A673 (cell line): ENCODE data around the gene C8G. TPM values are rescaled to one million over a fixed set of nuclear protein-coding genes. Genes with fewer than 3 reads are reported as not detected.

Experiments
- BruUV-seq: library from RNA; stranded (reverse); fragments of 400-500 nt; replicated peaks from 2 replicates; lab custom pipeline; 2021; lab: Mats Ljungman, UMichigan
- CTCF ChIA-PET: fragments of 300-600 bp; sonication (Branson Sonifier 250); formaldehyde crosslinking; loops from one replicate; lab custom pipeline; 2022; ENCODE audit warnings: antibody characterized with exemption; lab: Charles Lee
- POLR2A ChIA-PET: fragments of 300-600 bp; sonication (Branson Sonifier 250); formaldehyde crosslinking; loops from one replicate; lab custom pipeline; 2022; ENCODE audit warnings: antibody characterized with exemption; ENCODE audit not compliant: low non-redundant PET; lab: Charles Lee
- DNase-seq: peaks from one replicate; pipeline ENCODE4 v3.0.0-alpha.2; 2015; ENCODE audit warnings: low spot score
- H3K27ac ChIP-seq: fragments of 200-600 bp; sonication (generic); 2 replicates; pipeline ENCODE4 v1.5.1; 2016; ENCODE audit warnings: mixed run types, low read depth, mild to moderate bottlenecking, mixed read lengths, antibody characterized with exemption, low read length; ENCODE audit not compliant: poor library complexity, severe bottlenecking
- H3K27me3 ChIP-seq: fragments of 200-600 bp; sonication (generic); replicated peaks from 2 replicates; pipeline ENCODE4 v1.6.1; 2017; ENCODE audit warnings: mixed run types, low read depth, mild to moderate bottlenecking, mixed read lengths, antibody characterized with exemption, low read length; ENCODE audit not compliant: insufficient read depth, poor library complexity
- H3K36me3 ChIP-seq: fragments of 200-600 bp; sonication (generic); 2 replicates; pipeline ENCODE4 v1.6.1; 2016; ENCODE audit warnings: mixed run types, mild to moderate bottlenecking, mixed read lengths, antibody characterized with exemption, low read length; ENCODE audit not compliant: insufficient read depth, poor library complexity, severe bottlenecking
- H3K4me1 ChIP-seq: fragments of 200-600 bp; sonication (generic); 2 replicates; pipeline ENCODE4 v1.6.1; 2017; ENCODE audit warnings: mixed run types, mild to moderate bottlenecking, mixed read lengths, antibody characterized with exemption, low read length; ENCODE audit not compliant: insufficient read depth, poor library complexity, severe bottlenecking
- H3K4me3 ChIP-seq: fragments of 200-600 bp; sonication (generic); 2 replicates; pipeline ENCODE4 v1.5.1; 2016; ENCODE audit warnings: low read depth, mixed run types, mild to moderate bottlenecking, mixed read lengths, low read length; ENCODE audit not compliant: poor library complexity, severe bottlenecking
- H3K9me3 ChIP-seq: fragments of 200-600 bp; sonication (generic); 2 replicates; pipeline ENCODE4 v1.6.1; 2016; ENCODE audit warnings: mixed run types, low read depth, mild to moderate bottlenecking, mixed read lengths, antibody characterized with exemption, low read length; ENCODE audit not compliant: poor library complexity, severe bottlenecking
- EZH2 ChIP-seq: fragments of 200-600 bp; sonication (generic); IDR thresholded peaks from 2 replicates; pipeline ENCODE4 v1.6.1; 2017; ENCODE audit warnings: borderline replicate concordance, low read depth, mild to moderate bottlenecking, mixed read lengths, antibody characterized with exemption, low read length; ENCODE audit not compliant: poor library complexity, severe bottlenecking
- intact Hi-C: fragments of 100-400 bp; cut with micrococcal nuclease; formaldehyde crosslinking; loops from one replicate; pipeline ENCODE4 v1.10.0; 2022; ENCODE audit not compliant: unreplicated experiment
- total RNA-seq: library from RNA; stranded (reverse); gene quantifications from 2 replicates; pipeline ENCODE4 v1.2.3, GENCODE V29; 2021
- TF ChIP-seq, protein P1 (sequence below): fragments of 300-800, 200-600 bp; sonication (generic); conservative IDR thresholded peaks from 2 replicates; pipeline ENCODE4 v1.5.1; 2017; ENCODE audit warnings: low read depth, mild to moderate bottlenecking, antibody characterized with exemption, low read length, moderate library complexity, mixed read lengths

The C8G gene
- total RNA-seq, 1 experiment from 2014 or later: 0.75 TPM

DNA sequence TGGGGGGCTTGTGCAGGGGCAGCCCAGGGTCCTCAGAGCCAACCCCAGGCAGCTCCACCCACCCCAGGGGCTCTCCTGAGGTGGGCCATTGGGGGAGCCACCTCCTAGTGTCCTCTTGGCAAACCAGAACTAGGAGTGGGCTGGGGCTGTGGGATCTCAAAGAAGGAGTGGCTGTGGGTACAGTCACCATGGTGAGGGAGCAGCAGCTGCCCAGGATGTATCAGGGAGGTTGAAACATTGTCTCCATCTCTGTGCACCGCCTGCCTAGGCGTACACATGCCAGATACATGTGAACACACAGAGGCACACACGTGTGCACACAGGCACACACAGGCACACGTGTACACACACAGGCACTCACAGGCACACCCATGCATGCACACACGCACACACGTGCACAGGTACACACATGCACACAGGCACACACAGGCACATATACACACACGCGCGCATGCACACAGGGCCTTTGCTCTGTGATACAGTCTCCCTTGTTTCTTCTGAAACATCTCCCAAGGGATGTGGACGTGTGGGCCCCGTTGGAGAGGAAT lies 17.7 kb downstream of the C8G start:
- Histone ChIP-seq H3K4me1 (peaks cover 4% of the 10 kb centered on the region), H3K27ac (no peak overlapping the region), H3K9me3 (no peaks in the 10 kb centered on the region), H3K4me3 (no peak overlapping the region), H3K27me3 (no peaks in the 10 kb centered on the region), H3K36me3 (no peaks in the 10 kb centered on the region)
- BruUV-seq: no TSS peak
- POLR2A ChIA-PET: no interaction called here
- TF ChIP-seq EZH2: no peak
- TF ChIP-seq, protein P1, sequence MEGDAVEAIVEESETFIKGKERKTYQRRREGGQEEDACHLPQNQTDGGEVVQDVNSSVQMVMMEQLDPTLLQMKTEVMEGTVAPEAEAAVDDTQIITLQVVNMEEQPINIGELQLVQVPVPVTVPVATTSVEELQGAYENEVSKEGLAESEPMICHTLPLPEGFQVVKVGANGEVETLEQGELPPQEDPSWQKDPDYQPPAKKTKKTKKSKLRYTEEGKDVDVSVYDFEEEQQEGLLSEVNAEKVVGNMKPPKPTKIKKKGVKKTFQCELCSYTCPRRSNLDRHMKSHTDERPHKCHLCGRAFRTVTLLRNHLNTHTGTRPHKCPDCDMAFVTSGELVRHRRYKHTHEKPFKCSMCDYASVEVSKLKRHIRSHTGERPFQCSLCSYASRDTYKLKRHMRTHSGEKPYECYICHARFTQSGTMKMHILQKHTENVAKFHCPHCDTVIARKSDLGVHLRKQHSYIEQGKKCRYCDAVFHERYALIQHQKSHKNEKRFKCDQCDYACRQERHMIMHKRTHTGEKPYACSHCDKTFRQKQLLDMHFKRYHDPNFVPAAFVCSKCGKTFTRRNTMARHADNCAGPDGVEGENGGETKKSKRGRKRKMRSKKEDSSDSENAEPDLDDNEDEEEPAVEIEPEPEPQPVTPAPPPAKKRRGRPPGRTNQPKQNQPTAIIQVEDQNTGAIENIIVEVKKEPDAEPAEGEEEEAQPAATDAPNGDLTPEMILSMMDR: no peak
- intact Hi-C loops: no loop called here
- DNase-seq: no peak
- CTCF ChIA-PET: no interaction called here

DNA sequence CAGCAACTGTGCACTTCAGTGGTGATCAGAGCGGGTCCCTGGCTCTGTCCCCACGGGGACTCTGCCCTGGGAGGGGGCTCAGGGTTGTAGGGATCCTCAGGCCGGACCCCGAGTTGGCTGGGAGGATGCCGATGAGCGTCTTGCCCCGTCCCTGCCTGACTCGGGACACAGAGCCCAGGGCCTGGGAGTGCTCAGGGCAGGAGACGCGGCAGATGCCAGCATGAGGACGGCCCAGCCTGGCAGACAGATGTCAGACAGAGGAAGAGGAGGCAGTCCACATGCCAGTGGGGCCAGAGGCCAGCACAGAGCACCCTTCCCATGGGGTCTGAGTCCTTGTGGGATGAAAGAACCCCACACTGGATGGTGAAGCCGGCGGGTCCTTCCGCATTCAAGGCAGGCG lies 18.3 kb downstream of the C8G start:
- Histone ChIP-seq H3K36me3 (no peaks in the 10 kb centered on the region), H3K4me1 (peaks cover 4% of the 10 kb centered on the region), H3K27me3 (no peaks in the 10 kb centered on the region), H3K4me3 (no peak overlapping the region), H3K9me3 (no peaks in the 10 kb centered on the region), H3K27ac (no peak overlapping the region)
- intact Hi-C loops: no loop called here
- DNase-seq: no peak
- ChIA-PET POLR2A (no interaction called here), CTCF (no interaction called here)
- TF ChIP-seq, protein P1: no peak
- TF ChIP-seq EZH2: no peak
- BruUV-seq: no TSS peak

DNA sequence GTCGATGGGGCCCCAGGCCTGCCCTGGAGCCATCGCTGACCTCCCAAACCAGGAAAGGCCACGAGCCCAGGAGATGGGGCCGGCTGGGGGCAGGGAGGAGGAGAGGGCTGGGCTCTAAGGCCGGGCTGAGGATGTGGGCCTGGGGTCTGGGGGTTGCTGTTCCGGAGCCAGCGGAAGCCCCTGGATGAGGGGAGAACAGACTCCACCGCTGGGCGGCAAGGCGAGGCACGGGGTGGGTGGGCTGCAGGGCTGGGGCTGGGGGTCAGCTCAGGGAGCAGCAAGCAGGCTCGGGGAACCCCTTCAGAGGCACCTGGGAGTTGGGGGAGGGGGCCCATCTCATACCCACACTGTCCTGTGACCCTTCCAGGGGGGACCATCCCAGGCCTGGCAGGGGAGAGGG lies 18.7 kb downstream of the C8G start:
- no peak overlapping the region for H3K4me3 ChIP-seq
- intact Hi-C loops: no loop called here
- TF ChIP-seq, protein P1: no peak
- TF ChIP-seq EZH2: no peak
- BruUV-seq: no TSS peak
- H3K36me3 ChIP-seq: no peaks in the 10 kb centered on the region
- no peak for DNase-seq
- peaks cover 4% of the 10 kb centered on the region for H3K4me1 ChIP-seq
- POLR2A ChIA-PET: no interaction called here
- CTCF ChIA-PET: no interaction called here
- no peaks in the 10 kb centered on the region for H3K27me3 ChIP-seq
- H3K9me3 ChIP-seq: no peaks in the 10 kb centered on the region
- no peak overlapping the region for H3K27ac ChIP-seq
